Measurements from ENCODE around the gene LRRC53. TPM values are rescaled to one million over a fixed set of nuclear protein-coding genes. Genes with fewer than 3 reads are reported as not detected.

The LRRC53 gene
- total RNA-seq, 6 experiments from 2014 or later, result not detected

- Mint-ChIP-seq H3K36me3 (ENCODE audit: low read depth) (no peaks in the 10 kb centered on the region), H3K27me3 (ENCODE audit: insufficient read depth) (no peaks in the 10 kb centered on the region), H3K9me3 (peaks cover 12% of the 10 kb centered on the region), H3K27ac (no peak overlapping the region), H3K4me1 (ENCODE audit: low read depth) (no peaks in the 10 kb centered on the region), H3K4me3 (no peak overlapping the region)
- DNase-seq, result no peak
- no peak for TF ChIP-seq CTCF (IDR thresholded peaks at IDR 0.05)
These were observed 15.7 kb downstream of the LRRC53 start for GRCh38 chr1:74496669-74497068.

- Mint-ChIP-seq H3K27me3 (ENCODE audit: insufficient read depth) (no peaks in the 10 kb centered on the region), H3K27ac (no peak overlapping the region), H3K4me3 (no peak overlapping the region), H3K4me1 (ENCODE audit: low read depth) (no peaks in the 10 kb centered on the region), H3K9me3 (peaks cover 19% of the 10 kb centered on the region), H3K36me3 (ENCODE audit: low read depth) (no peaks in the 10 kb centered on the region)
- DNase-seq, result no peak
- no peak for TF ChIP-seq CTCF (IDR thresholded peaks at IDR 0.05)
These were observed 26.4 kb downstream of the LRRC53 start for GRCh38 chr1:74486036-74486435.

GRCh38 chr1:74485622-74486021 is 26.8 kb downstream of the LRRC53 start:
- DNase-seq, result no peak
- Mint-ChIP-seq H3K27ac (no peak overlapping the region), H3K4me3 (no peak overlapping the region), H3K27me3 (ENCODE audit: insufficient read depth) (no peaks in the 10 kb centered on the region), H3K9me3 (peaks cover 20% of the 10 kb centered on the region), H3K4me1 (ENCODE audit: low read depth) (no peaks in the 10 kb centered on the region), H3K36me3 (ENCODE audit: low read depth) (no peaks in the 10 kb centered on the region)
- TF ChIP-seq CTCF (IDR thresholded peaks at IDR 0.05), result no peak

- no peaks in the 10 kb centered on the region for H3K4me1 Mint-ChIP-seq (ENCODE audit: low read depth)
- H3K27ac Mint-ChIP-seq, result no peak overlapping the region
These were observed 30.8 kb downstream of the LRRC53 start for GRCh38 chr1:74481607-74482006.

GRCh38 chr1:74480068-74480467 is 32.3 kb downstream of the LRRC53 start:
- Mint-ChIP-seq H3K36me3 (ENCODE audit: low read depth) (no peaks in the 10 kb centered on the region), H3K9me3 (peaks cover 16% of the 10 kb centered on the region; the same call in 1 of the 2 replicates), H3K27me3 (ENCODE audit: insufficient read depth) (no peaks in the 10 kb centered on the region; the same call in 1 of the 2 replicates), H3K27ac (no peak overlapping the region), H3K4me3 (no peak overlapping the region), H3K4me1 (ENCODE audit: low read depth) (no peaks in the 10 kb centered on the region)
- no peak for TF ChIP-seq CTCF (IDR thresholded peaks at IDR 0.05)
- no peak for DNase-seq

More at GRCh38 chr1:74481607-74482006, 30.8 kb downstream of the LRRC53 start:
- no peak for TF ChIP-seq CTCF (IDR thresholded peaks at IDR 0.05)
- H3K9me3 Mint-ChIP-seq, result peaks cover 18% of the 10 kb centered on the region; the same call in 1 of the 2 replicates
- H3K4me3 Mint-ChIP-seq, result no peak overlapping the region
- DNase-seq, result no peak
- H3K36me3 Mint-ChIP-seq (ENCODE audit: low read depth), result no peaks in the 10 kb centered on the region
- no peaks in the 10 kb centered on the region; the same call in 1 of the 2 replicates for H3K27me3 Mint-ChIP-seq (ENCODE audit: insufficient read depth)

GRCh38 chr1:74478979-74479378 is 33.4 kb downstream of the LRRC53 start:
- Mint-ChIP-seq H3K27me3 (ENCODE audit: insufficient read depth) (no peaks in the 10 kb centered on the region; the same call in 1 of the 2 replicates), H3K36me3 (ENCODE audit: low read depth) (no peaks in the 10 kb centered on the region), H3K9me3 (peaks cover 8% of the 10 kb centered on the region; the same call in 1 of the 2 replicates), H3K4me1 (ENCODE audit: low read depth) (no peaks in the 10 kb centered on the region), H3K4me3 (no peak overlapping the region), H3K27ac (no peak overlapping the region)
- no peak for DNase-seq
- TF ChIP-seq CTCF (IDR thresholded peaks at IDR 0.05), result no peak

Measured in HFFc6 (cell line).